Measurements from ENCODE around the gene TMEM106A. TPM values are rescaled to one million over a fixed set of nuclear protein-coding genes. Genes with fewer than 3 reads are reported as not detected.

Gene TMEM106A
- total and polyA plus RNA-seq, 2 experiments from 2014 or later, result 6.7 to 8.4 TPM

- no peak for DNase-seq (ENCODE audit: low spot score)
- Histone ChIP-seq H3K9me2 (replicated peaks; ENCODE audit: insufficient read depth) (no peaks in the 10 kb centered on the region), H3K9me3 (ENCODE audit: low read depth) (no peaks in the 10 kb centered on the region), H3K4me3 (no peak overlapping the region), H4K20me1 (ENCODE audit: insufficient read depth, poor library complexity, severe bottlenecking) (no peaks in the 10 kb centered on the region), H2AFZ (no peak overlapping the region), H3K27ac (no peak overlapping the region), H3K4me2 (peak overlapping the region; percentile 93), H3K79me2 (peaks cover 4% of the 10 kb centered on the region), H3K4me1 (ENCODE audit: insufficient read depth) (peaks cover 34% of the 10 kb centered on the region), H3K27me3 (no peaks in the 10 kb centered on the region), H3K36me3 (replicated peaks; ENCODE audit: insufficient read depth, low read depth) (no peaks in the 10 kb centered on the region)
- 88% methylated on average over 2 of the region's 2 CpGs for WGBS (ENCODE audit: low lambda C conversion rate, missing lambda C conversion rate)
- TF ChIP-seq EZH2phosphoT487 (IDR thresholded peaks at IDR 0.05; ENCODE audit: low read depth, severe bottlenecking, unreplicated experiment) (no peak), EZH2 (IDR thresholded peaks at IDR 0.05; ENCODE audit: borderline replicate concordance) (no peak)
These were observed 1.9 kb downstream of the TMEM106A start for GRCh38 chr17:43213545-43213944.

DNA sequence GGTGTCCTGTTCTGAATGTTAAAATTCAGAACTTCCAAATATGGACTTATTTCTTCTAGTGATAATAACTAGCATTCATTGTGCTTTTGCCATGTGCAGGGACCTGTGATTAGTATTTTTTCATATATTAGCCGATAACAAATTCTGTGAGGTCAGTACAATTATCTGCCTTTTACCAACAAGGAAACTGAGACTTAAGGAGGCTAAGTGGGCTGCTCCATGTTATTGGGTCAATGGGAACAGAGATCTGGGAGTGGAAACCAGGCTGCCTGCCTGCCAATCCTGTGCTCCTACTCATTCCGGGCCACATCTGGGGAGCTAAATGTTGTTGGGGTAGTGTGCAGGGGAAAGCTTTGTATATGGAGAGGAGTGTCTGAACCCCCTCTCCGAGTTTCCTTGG, 3.7 kb downstream of the TMEM106A start:
- Histone ChIP-seq H3K4me1 (ENCODE audit: insufficient read depth) (peaks cover 32% of the 10 kb centered on the region), H3K9me3 (ENCODE audit: low read depth) (no peaks in the 10 kb centered on the region), H3K4me3 (no peak overlapping the region), H3K36me3 (replicated peaks; ENCODE audit: insufficient read depth, low read depth) (no peaks in the 10 kb centered on the region), H3K27ac (peak overlapping the region; percentile 64), H3K79me2 (peaks cover 4% of the 10 kb centered on the region), H3K4me2 (no peak overlapping the region), H2AFZ (no peak overlapping the region), H4K20me1 (ENCODE audit: insufficient read depth, poor library complexity, severe bottlenecking) (no peaks in the 10 kb centered on the region), H3K27me3 (no peaks in the 10 kb centered on the region), H3K9me2 (replicated peaks; ENCODE audit: insufficient read depth) (no peaks in the 10 kb centered on the region)
- TF ChIP-seq EZH2phosphoT487 (IDR thresholded peaks at IDR 0.05; ENCODE audit: low read depth, severe bottlenecking, unreplicated experiment) (no peak), EZH2 (IDR thresholded peaks at IDR 0.05; ENCODE audit: borderline replicate concordance) (no peak)
- TF ChIP-seq, protein P1, sequence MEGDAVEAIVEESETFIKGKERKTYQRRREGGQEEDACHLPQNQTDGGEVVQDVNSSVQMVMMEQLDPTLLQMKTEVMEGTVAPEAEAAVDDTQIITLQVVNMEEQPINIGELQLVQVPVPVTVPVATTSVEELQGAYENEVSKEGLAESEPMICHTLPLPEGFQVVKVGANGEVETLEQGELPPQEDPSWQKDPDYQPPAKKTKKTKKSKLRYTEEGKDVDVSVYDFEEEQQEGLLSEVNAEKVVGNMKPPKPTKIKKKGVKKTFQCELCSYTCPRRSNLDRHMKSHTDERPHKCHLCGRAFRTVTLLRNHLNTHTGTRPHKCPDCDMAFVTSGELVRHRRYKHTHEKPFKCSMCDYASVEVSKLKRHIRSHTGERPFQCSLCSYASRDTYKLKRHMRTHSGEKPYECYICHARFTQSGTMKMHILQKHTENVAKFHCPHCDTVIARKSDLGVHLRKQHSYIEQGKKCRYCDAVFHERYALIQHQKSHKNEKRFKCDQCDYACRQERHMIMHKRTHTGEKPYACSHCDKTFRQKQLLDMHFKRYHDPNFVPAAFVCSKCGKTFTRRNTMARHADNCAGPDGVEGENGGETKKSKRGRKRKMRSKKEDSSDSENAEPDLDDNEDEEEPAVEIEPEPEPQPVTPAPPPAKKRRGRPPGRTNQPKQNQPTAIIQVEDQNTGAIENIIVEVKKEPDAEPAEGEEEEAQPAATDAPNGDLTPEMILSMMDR (IDR thresholded peaks at IDR 0.05; ENCODE audit: poor library complexity), result no peak
- WGBS (ENCODE audit: low lambda C conversion rate, missing lambda C conversion rate), result 94% methylated on average over 3 of the region's 3 CpGs
- no peak for DNase-seq (ENCODE audit: low spot score)

DNA sequence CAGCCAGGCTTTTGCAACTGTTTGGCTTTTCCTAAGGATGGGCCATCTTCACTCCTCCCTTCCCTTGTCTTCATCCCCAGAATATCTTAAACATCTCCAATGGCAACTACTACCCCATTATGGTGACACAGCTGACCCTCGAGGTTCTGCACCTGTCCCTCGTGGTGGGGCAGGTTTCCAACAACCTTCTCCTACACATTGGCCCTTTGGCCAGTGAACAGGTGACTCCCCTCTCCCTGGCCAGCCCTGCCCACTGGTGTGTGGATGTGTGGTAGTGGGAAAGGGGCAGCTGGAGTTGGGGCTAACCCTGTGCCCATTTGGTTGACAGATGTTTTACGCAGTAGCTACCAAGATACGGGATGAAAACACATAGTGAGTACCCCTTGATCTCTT, 4.7 kb downstream of the TMEM106A start:
- H4K20me1 ChIP-seq (ENCODE audit: insufficient read depth, poor library complexity, severe bottlenecking), result no peaks in the 10 kb centered on the region
- no peak overlapping the region for H3K4me3 ChIP-seq
- peak overlapping the region; percentile 64 for H3K27ac ChIP-seq
- no peak for DNase-seq (ENCODE audit: low spot score)
- H3K9me3 ChIP-seq (ENCODE audit: low read depth), result no peaks in the 10 kb centered on the region
- H3K4me2 ChIP-seq, result no peak overlapping the region
- H3K27me3 ChIP-seq, result no peaks in the 10 kb centered on the region
- TF ChIP-seq EZH2 (IDR thresholded peaks at IDR 0.05; ENCODE audit: borderline replicate concordance), result no peak
- TF ChIP-seq, protein P1 (IDR thresholded peaks at IDR 0.05; ENCODE audit: poor library complexity), result no peak
- TF ChIP-seq EZH2phosphoT487 (IDR thresholded peaks at IDR 0.05; ENCODE audit: low read depth, severe bottlenecking, unreplicated experiment), result no peak
- no peaks in the 10 kb centered on the region for H3K36me3 ChIP-seq (replicated peaks; ENCODE audit: insufficient read depth, low read depth)
- WGBS (ENCODE audit: low lambda C conversion rate, missing lambda C conversion rate), result 93% methylated on average over 4 of the region's 4 CpGs
- H3K9me2 ChIP-seq (replicated peaks; ENCODE audit: insufficient read depth), result no peaks in the 10 kb centered on the region
- peaks cover 4% of the 10 kb centered on the region for H3K79me2 ChIP-seq
- no peak overlapping the region for H2AFZ ChIP-seq
- peaks cover 22% of the 10 kb centered on the region for H3K4me1 ChIP-seq (ENCODE audit: insufficient read depth)

- Histone ChIP-seq H3K79me2 (peaks cover 4% of the 10 kb centered on the region), H3K27me3 (no peaks in the 10 kb centered on the region), H2AFZ (no peak overlapping the region), H3K4me1 (ENCODE audit: insufficient read depth) (peaks cover 22% of the 10 kb centered on the region), H3K36me3 (replicated peaks; ENCODE audit: insufficient read depth, low read depth) (no peaks in the 10 kb centered on the region), H4K20me1 (ENCODE audit: insufficient read depth, poor library complexity, severe bottlenecking) (no peaks in the 10 kb centered on the region), H3K4me2 (peak overlapping the region; percentile 3), H3K9me3 (ENCODE audit: low read depth) (no peaks in the 10 kb centered on the region), H3K27ac (peak overlapping the region; percentile 64), H3K9me2 (replicated peaks; ENCODE audit: insufficient read depth) (no peaks in the 10 kb centered on the region), H3K4me3 (no peak overlapping the region)
- TF ChIP-seq EZH2phosphoT487 (IDR thresholded peaks at IDR 0.05; ENCODE audit: low read depth, severe bottlenecking, unreplicated experiment), result no peak
- TF ChIP-seq, protein P1 (IDR thresholded peaks at IDR 0.05; ENCODE audit: poor library complexity), result no peak
- TF ChIP-seq EZH2 (IDR thresholded peaks at IDR 0.05; ENCODE audit: borderline replicate concordance), result no peak
- peak; percentile 56 for DNase-seq (ENCODE audit: low spot score)
- 79% methylated on average over 4 of the region's 4 CpGs for WGBS (ENCODE audit: low lambda C conversion rate, missing lambda C conversion rate)
These were observed 5.3 kb downstream of the TMEM106A start for GRCh38 chr17:43216762-43217613.

Data from hepatocyte (in vitro differentiated cells).